Erythroblast (primary cell): ENCODE measurements around the gene RARRES1.

ENCODE experiments used
- GATA1 ChIP-seq: IDR thresholded peaks from 2 replicates; pipeline ENCODE4 v1.6.1; 2011; ENCODE audit warnings: low read depth, mild to moderate bottlenecking, control low read depth, low read length, moderate library complexity
- POLR2A ChIP-seq: IDR thresholded peaks from 2 replicates; pipeline ENCODE4 v1.6.1; 2011; ENCODE audit warnings: mild to moderate bottlenecking, low read length

DNA sequence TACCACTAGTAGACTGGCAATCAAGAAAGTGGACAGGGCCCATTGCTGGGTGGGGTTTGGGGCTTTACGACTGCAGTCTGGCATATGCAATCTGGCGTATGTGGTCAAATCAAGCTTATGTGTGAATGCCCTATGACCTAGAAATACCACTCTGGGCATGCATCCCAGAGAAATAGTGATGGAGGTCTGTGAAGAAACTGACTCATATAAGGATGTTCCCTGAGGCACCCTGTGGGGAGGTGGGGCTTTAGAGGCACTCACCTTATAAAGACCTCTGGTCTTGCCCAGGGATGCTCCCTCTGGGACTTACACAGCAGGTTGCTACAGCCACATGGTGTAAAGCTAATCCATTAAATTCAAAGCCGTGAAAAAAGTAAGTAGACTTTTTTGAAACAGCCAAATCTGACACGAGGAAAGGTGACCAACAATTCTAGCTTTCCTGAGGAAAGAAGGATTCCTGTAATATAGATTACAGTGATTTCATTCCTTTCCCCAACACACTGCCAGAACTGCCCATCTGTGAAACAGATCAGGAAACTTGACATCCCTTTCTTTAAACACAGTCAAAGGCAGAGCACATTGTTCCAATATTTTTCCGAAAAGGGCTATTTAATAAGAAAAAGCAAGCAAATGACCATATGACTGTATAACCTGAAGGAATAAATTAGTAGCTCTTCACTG lies 13.6 kb downstream of the RARRES1 start:
- no peak for TF ChIP-seq GATA1
- TF ChIP-seq POLR2A = no peak
